Measurements from ENCODE around the gene B3GALT6. TPM values are rescaled to one million over a fixed set of nuclear protein-coding genes. Genes with fewer than 3 reads are reported as not detected.
A peak's percentile ranks its signal among the peaks of the same experiment; 100 is the strongest.

The B3GALT6 gene
- total RNA-seq, 4 donors from 2014 or later: 8.5 to 24.9 (median 12.2) TPM

- Histone ChIP-seq H3K4me1 (peaks cover 16 to 25% (median 21%) of the 10 kb centered on the region in 4 donors), H3K27ac (no peak overlapping the region), H3K4me3 (no peak overlapping the region), H3K9me3 (no peaks in the 10 kb centered on the region), H3K27me3 (no peaks in the 10 kb centered on the region), H3K36me3 (peaks cover 0 to 16% (median 6%) of the 10 kb centered on the region in 4 donors)
- TF ChIP-seq, protein P1, sequence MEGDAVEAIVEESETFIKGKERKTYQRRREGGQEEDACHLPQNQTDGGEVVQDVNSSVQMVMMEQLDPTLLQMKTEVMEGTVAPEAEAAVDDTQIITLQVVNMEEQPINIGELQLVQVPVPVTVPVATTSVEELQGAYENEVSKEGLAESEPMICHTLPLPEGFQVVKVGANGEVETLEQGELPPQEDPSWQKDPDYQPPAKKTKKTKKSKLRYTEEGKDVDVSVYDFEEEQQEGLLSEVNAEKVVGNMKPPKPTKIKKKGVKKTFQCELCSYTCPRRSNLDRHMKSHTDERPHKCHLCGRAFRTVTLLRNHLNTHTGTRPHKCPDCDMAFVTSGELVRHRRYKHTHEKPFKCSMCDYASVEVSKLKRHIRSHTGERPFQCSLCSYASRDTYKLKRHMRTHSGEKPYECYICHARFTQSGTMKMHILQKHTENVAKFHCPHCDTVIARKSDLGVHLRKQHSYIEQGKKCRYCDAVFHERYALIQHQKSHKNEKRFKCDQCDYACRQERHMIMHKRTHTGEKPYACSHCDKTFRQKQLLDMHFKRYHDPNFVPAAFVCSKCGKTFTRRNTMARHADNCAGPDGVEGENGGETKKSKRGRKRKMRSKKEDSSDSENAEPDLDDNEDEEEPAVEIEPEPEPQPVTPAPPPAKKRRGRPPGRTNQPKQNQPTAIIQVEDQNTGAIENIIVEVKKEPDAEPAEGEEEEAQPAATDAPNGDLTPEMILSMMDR (IDR thresholded peaks at IDR 0.05): no peak
- TF ChIP-seq POLR2AphosphoS5 (IDR thresholded peaks at IDR 0.05) (no peak), EP300 (IDR thresholded peaks at IDR 0.05; ENCODE audit: low read depth) (no peak), POLR2A (IDR thresholded peaks at IDR 0.05) (no peak)
- no peak for DNase-seq
- in situ Hi-C loops (cut with MboI; ENCODE audit: low pct_ligation_motif_present in 1 of 4, low pct_unique_long_range_greater_than_20kb in 1 of 4, low sequenced_read_pairs in 3 of 4): no loop called here
- intact Hi-C loops (cut with DNase I; ENCODE audit: low total_unique reads): loop anchor here (10.0 kb wide), 1 partner anchor 73 kb away; no protein-coding TSS in a partner anchor
- 93% methylated on average over 18 of the region's 25 CpGs; no CpG with 5 or more reads in 1 of the 2 donors for WGBS, 2 donors (ENCODE audit: low coverage in 1 of 2)
Measured at GRCh38 chr1:1227386-1227785, 4.7 kb upstream of the B3GALT6 start.

DNA sequence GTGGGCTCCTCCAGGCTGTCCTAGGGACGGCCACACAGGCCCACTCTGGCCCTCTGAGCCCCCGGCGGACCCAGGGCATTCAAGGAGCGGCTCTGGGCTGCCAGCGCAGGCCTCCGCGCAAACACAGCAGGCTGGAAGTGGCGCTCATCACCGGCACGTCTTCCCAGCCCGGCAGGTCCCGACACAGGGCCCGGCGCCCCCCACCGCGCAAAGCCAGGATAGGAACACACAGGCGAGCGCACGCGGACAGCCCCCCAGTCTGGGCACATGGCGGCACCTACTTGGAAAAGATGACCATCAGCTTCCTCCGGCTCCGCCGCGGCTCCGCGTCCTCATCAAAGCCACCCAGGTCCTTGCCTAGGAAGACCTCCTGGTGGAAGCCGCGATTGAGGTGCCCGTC, 3.9 kb upstream of the B3GALT6 start:
- Histone ChIP-seq H3K4me3 (no peak overlapping the region), H3K36me3 (peaks cover 0 to 11% (median 4%) of the 10 kb centered on the region in 4 donors), H3K4me1 (peaks cover 19 to 29% (median 28%) of the 10 kb centered on the region in 4 donors)

DNA sequence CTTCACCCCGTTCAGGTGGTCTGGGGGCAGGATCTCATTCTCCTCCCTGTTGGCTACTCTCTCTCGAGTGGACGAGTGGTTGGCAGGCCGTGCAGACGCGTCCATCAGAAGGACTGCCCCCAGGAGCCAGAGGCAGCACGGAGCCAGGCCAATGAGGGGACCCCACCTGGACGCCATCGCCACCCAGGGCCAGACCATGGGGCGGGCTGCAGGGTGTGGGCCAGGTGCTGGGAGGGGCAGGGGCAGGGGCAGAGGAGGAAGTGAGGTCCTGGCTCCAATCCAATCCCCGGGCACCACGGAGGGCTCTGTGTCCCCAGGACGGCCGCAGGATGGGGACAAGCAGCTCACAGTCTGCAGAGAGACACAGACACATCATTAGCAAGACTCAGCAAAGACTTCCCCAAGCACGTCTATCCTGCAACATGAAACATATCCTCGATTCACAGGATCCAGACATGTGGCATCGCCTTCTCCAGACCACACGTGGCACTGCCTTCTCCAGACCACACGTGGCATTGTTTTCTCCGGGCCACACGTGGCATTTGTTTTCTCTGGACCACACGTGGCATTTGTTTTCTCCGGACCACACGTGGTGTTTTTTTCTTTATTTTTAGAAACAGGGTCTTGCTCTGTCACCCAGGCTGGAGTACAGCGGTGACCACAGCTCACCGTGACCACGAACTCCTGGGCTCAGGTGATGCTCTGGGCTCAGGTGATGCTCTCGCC, 3.3 kb upstream of the B3GALT6 start:
- Histone ChIP-seq H3K9me3 (no peaks in the 10 kb centered on the region), H3K4me1 (peaks cover 19 to 34% (median 30%) of the 10 kb centered on the region in 4 donors), H3K4me3 (no peak overlapping the region), H3K27ac (no peak overlapping the region), H3K27me3 (no peaks in the 10 kb centered on the region), H3K36me3 (peaks cover 0 to 11% (median 2%) of the 10 kb centered on the region in 4 donors)
- intact Hi-C loops (cut with DNase I; ENCODE audit: low total_unique reads): loop anchor here (10.0 kb wide), 1 partner anchor 74 kb away; no protein-coding TSS in a partner anchor
- in situ Hi-C loops (cut with MboI; ENCODE audit: low pct_ligation_motif_present in 1 of 4, low pct_unique_long_range_greater_than_20kb in 1 of 4, low sequenced_read_pairs in 3 of 4): no loop called here
- 82 to 92% methylated on average over 5 to 28 of the region's 28 CpGs for WGBS, 2 donors (ENCODE audit: low coverage in 1 of 2)
- peak; percentile 34 for DNase-seq
- TF ChIP-seq, protein P1 (IDR thresholded peaks at IDR 0.05): no peak
- TF ChIP-seq POLR2AphosphoS5 (IDR thresholded peaks at IDR 0.05) (no peak), POLR2A (IDR thresholded peaks at IDR 0.05) (no peak), EP300 (IDR thresholded peaks at IDR 0.05; ENCODE audit: low read depth) (no peak)

More for the DNA sequence above, 3.9 kb upstream of the B3GALT6 start:
- in situ Hi-C loops (cut with MboI; ENCODE audit: low pct_ligation_motif_present in 1 of 4, low pct_unique_long_range_greater_than_20kb in 1 of 4, low sequenced_read_pairs in 3 of 4): no loop called here
- Histone ChIP-seq H3K27me3 (no peaks in the 10 kb centered on the region), H3K27ac (no peak overlapping the region), H3K9me3 (no peaks in the 10 kb centered on the region)
- WGBS, 2 donors (ENCODE audit: low coverage in 1 of 2): 98% methylated on average over 16 of the region's 30 CpGs; no CpG with 5 or more reads in 1 of the 2 donors
- intact Hi-C loops (cut with DNase I; ENCODE audit: low total_unique reads): loop anchor here (10.0 kb wide), 1 partner anchor 73 kb away; no protein-coding TSS in a partner anchor
- no peak for TF ChIP-seq EP300 (IDR thresholded peaks at IDR 0.05; ENCODE audit: low read depth)
- no peak for DNase-seq

GRCh38 chr1:1229770-1230169, 2.3 kb upstream of the B3GALT6 start:
- Histone ChIP-seq H3K9me3 (no peaks in the 10 kb centered on the region), H3K27ac (peak overlapping the region in 2 of 4 donors; percentile 97 to 98), H3K4me3 (peak overlapping the region in 1 of 4 donors; percentile 97), H3K36me3 (peaks cover 0 to 11% (median 2%) of the 10 kb centered on the region in 4 donors), H3K4me1 (peaks cover 19 to 34% (median 30%) of the 10 kb centered on the region in 4 donors), H3K27me3 (no peaks in the 10 kb centered on the region)
- intact Hi-C loops (cut with DNase I; ENCODE audit: low total_unique reads) (loop anchor here (10.0 kb wide), 1 partner anchor 75 kb away; no protein-coding TSS in a partner anchor), in situ Hi-C loops (cut with MboI; ENCODE audit: low pct_ligation_motif_present in 1 of 4, low pct_unique_long_range_greater_than_20kb in 1 of 4, low sequenced_read_pairs in 3 of 4) (no loop called here)
- TF ChIP-seq EP300 (IDR thresholded peaks at IDR 0.05; ENCODE audit: low read depth): no peak
- TF ChIP-seq, protein P1 (IDR thresholded peaks at IDR 0.05): no peak
- no peak for TF ChIP-seq POLR2AphosphoS5 (IDR thresholded peaks at IDR 0.05)
- TF ChIP-seq POLR2A (IDR thresholded peaks at IDR 0.05): no peak
- WGBS, 2 donors (ENCODE audit: low coverage in 1 of 2): 84% methylated on average over 19 of the region's 19 CpGs; no CpG with 5 or more reads in 1 of the 2 donors
- no peak for DNase-seq

Measured in transverse colon (tissue), 4 donors.